Neutrophil (primary cell): Measurements from ENCODE around the gene SLC25A26.

Experiments used
- H3K27ac ChIP-seq: fragments of 200-600 bp; sonication (generic); 2 replicates; pipeline ENCODE4 v1.5.1; 2016; ENCODE audit warnings: mild to moderate bottlenecking, moderate library complexity
- H3K27me3 ChIP-seq: fragments of 200-600 bp; sonication (generic); 2 replicates; pipeline ENCODE4 v1.6.0; 2016; ENCODE audit warnings: mild to moderate bottlenecking
- H3K36me3 ChIP-seq: fragments of 200-600 bp; sonication (generic); 2 replicates; pipeline ENCODE4 v1.5.1; 2017
- H3K4me1 ChIP-seq, 2 experiments: fragments of 200-600 bp in 1 of 2; sonication (generic) in 1 of 2; 1 replicate in 1 of 2; 2 replicates in 1 of 2; pipeline versions ENCODE4 v1.5.1 to v1.6.1; 2013 to 2016; ENCODE audit warnings: low read depth in 1 of 2, low read length in 1 of 2, mild to moderate bottlenecking in 1 of 2, moderate library complexity in 1 of 2; ENCODE audit not compliant: control insufficient read depth in 1 of 2, insufficient read depth in 1 of 2
- H3K4me3 ChIP-seq, 2 experiments: fragments of 200-600 bp in 1 of 2; sonication (generic) in 1 of 2; 1 replicate in 1 of 2; 2 replicates in 1 of 2; pipeline ENCODE4 v1.5.1; 2013 to 2016; ENCODE audit warnings: low read depth in 1 of 2, low read length in 1 of 2, mild to moderate bottlenecking in 1 of 2, moderate library complexity in 1 of 2
- H3K9me3 ChIP-seq: fragments of 200-600 bp; sonication (generic); 2 replicates; pipeline ENCODE4 v1.5.1; 2016
- CTCF ChIP-seq: fragments of 200-600 bp; sonication (generic); IDR thresholded peaks from 2 replicates; pipeline ENCODE4 v1.5.1; 2016; ENCODE audit warnings: antibody characterized with exemption

The SLC25A26 gene

GRCh38 chr3:66411961-66412887, 191.4 kb downstream of the SLC25A26 start:
- Histone ChIP-seq H3K9me3 (no peaks in the 10 kb centered on the region), H3K4me1 (no peaks in the 10 kb centered on the region), H3K4me3 (no peak overlapping the region), H3K27me3 (no peaks in the 10 kb centered on the region), H3K27ac (no peak overlapping the region), H3K36me3 (peaks cover 82% of the 10 kb centered on the region)
- no peak for TF ChIP-seq CTCF

GRCh38 chr3:66413151-66413751, 192.4 kb downstream of the SLC25A26 start:
- no peak overlapping the region for H3K27ac ChIP-seq
- peaks cover 76% of the 10 kb centered on the region for H3K36me3 ChIP-seq

GRCh38 chr3:66414846-66415245, 194.0 kb downstream of the SLC25A26 start:
- no peaks in the 10 kb centered on the region for H3K9me3 ChIP-seq
- H3K27ac ChIP-seq = no peak overlapping the region
- H3K27me3 ChIP-seq = no peaks in the 10 kb centered on the region
- no peaks in the 10 kb centered on the region for H3K4me1 ChIP-seq
- TF ChIP-seq CTCF = no peak
- H3K36me3 ChIP-seq = peaks cover 66% of the 10 kb centered on the region
- H3K4me3 ChIP-seq = no peak overlapping the region

More at GRCh38 chr3:66413151-66413751, 192.4 kb downstream of the SLC25A26 start:
- Histone ChIP-seq H3K27me3 (no peaks in the 10 kb centered on the region), H3K4me1 (no peaks in the 10 kb centered on the region), H3K4me3 (no peak overlapping the region), H3K9me3 (no peaks in the 10 kb centered on the region)
- no peak for TF ChIP-seq CTCF

- H3K27ac ChIP-seq = no peak overlapping the region
- no peaks in the 10 kb centered on the region for H3K27me3 ChIP-seq
- H3K36me3 ChIP-seq = peaks cover 55% of the 10 kb centered on the region
- H3K4me1 ChIP-seq = no peaks in the 10 kb centered on the region
- no peaks in the 10 kb centered on the region for H3K9me3 ChIP-seq
- TF ChIP-seq CTCF = no peak
- no peak overlapping the region for H3K4me3 ChIP-seq
These were observed 195.1 kb downstream of the SLC25A26 start for GRCh38 chr3:66415867-66416428.

GRCh38 chr3:66416556-66417304, 195.9 kb downstream of the SLC25A26 start:
- Histone ChIP-seq H3K9me3 (peaks cover under 1% of the 10 kb centered on the region), H3K36me3 (peaks cover 48% of the 10 kb centered on the region)

More at GRCh38 chr3:66416556-66417304, 195.9 kb downstream of the SLC25A26 start:
- H3K27me3 ChIP-seq = no peaks in the 10 kb centered on the region
- H3K4me1 ChIP-seq = no peaks in the 10 kb centered on the region
- H3K4me3 ChIP-seq = no peak overlapping the region
- no peak for TF ChIP-seq CTCF
- no peak overlapping the region for H3K27ac ChIP-seq
